ENCODE measurements around the gene CCRL2.
A peak's percentile ranks its signal among the peaks of the same experiment; 100 is the strongest.

The CCRL2 gene

DNA sequence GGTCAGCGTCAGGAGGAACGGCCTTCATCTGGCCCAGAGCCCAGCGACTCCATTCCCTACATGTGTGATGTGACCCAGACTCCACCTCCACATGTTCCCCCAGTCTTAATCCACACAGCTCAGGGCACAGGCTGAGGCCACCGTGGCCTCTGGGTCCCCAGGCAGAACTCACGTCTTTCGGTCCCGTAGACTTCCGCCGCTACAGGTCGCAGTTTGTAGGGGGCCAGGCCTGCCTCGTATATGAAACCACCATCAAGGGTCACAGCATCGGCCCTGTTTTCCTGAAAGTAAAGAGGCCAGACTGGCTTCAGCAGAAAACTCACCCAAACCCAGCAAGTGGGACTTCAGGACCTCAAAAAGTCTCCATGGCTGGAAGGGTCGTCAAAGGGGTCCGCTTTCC is 49.1 kb downstream of the CCRL2 start:
- no peaks in the 10 kb centered on the region for H3K27me3 ChIP-seq
- TF ChIP-seq, protein P1, sequence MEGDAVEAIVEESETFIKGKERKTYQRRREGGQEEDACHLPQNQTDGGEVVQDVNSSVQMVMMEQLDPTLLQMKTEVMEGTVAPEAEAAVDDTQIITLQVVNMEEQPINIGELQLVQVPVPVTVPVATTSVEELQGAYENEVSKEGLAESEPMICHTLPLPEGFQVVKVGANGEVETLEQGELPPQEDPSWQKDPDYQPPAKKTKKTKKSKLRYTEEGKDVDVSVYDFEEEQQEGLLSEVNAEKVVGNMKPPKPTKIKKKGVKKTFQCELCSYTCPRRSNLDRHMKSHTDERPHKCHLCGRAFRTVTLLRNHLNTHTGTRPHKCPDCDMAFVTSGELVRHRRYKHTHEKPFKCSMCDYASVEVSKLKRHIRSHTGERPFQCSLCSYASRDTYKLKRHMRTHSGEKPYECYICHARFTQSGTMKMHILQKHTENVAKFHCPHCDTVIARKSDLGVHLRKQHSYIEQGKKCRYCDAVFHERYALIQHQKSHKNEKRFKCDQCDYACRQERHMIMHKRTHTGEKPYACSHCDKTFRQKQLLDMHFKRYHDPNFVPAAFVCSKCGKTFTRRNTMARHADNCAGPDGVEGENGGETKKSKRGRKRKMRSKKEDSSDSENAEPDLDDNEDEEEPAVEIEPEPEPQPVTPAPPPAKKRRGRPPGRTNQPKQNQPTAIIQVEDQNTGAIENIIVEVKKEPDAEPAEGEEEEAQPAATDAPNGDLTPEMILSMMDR (IDR thresholded peaks at IDR 0.05) = no peak
- H3K36me3 ChIP-seq = peaks cover 49% of the 10 kb centered on the region
- H3K27ac ChIP-seq = peak overlapping the region; percentile 88
- H3K9me3 ChIP-seq = no peaks in the 10 kb centered on the region
- H3K4me3 ChIP-seq (ENCODE audit: low read depth in 1 of 2, low read length in 1 of 2) = no peak overlapping the region
- peaks cover 26% of the 10 kb centered on the region in 2 experiments for H3K4me1 ChIP-seq (ENCODE audit: control insufficient read depth in 1 of 2, insufficient read depth in 1 of 2, low read depth in 1 of 2, low read length in 1 of 2)
